Lower leg skin (tissue), 4 donors: ENCODE measurements around the gene TMSB15C. TPM values are rescaled to one million over a fixed set of nuclear protein-coding genes. Genes with fewer than 3 reads are reported as not detected.
A peak's percentile ranks its signal among the peaks of the same experiment; 100 is the strongest.
"Not testable (repeated sequence)": the region's sequence is repeated elsewhere in the genome, so short reads cannot be mapped to it uniquely, and the experiment has no call there.

ENCODE experiments used
- DNase-seq, 2 donors: peaks; one replicate each; pipeline ENCODE4 v3.0.0-alpha.2; 2019; ENCODE audit warnings: low spot score in 2 of 2
- H3K4me3 ChIP-seq: fragments of 200-600 bp; sonication (generic); 2 replicates; pipeline ENCODE4 v1.5.1; 2017; ENCODE audit warnings: mild to moderate bottlenecking, low read depth; ENCODE audit not compliant: poor library complexity, severe bottlenecking
- CTCF ChIP-seq, 3 donors: fragments of 450-650 bp; IDR thresholded peaks; one replicate each; pipeline ENCODE4 v1.5.1; 2016; ENCODE audit warnings: antibody characterized with exemption in 3 of 3, mild to moderate bottlenecking in 3 of 3, moderate library complexity in 2 of 3
- POLR2A ChIP-seq, 2 donors: fragments of 450-650 bp; IDR thresholded peaks; one replicate each; pipeline ENCODE4 v1.6.1; 2016 to 2017; ENCODE audit warnings: antibody characterized with exemption in 2 of 2, mild to moderate bottlenecking in 1 of 2, moderate library complexity in 1 of 2
- WGBS, 2 donors: methylation state at CpG; one replicate each; pipeline ENCODE4 v1.1.5; 2018; 5-methylcytosine and 5-hydroxymethylcytosine counted together
- intact Hi-C: fragments of 100-400 bp; cut with DNase I; formaldehyde crosslinking; loops from one replicate; pipeline ENCODE4 v1.15.0; 2023; ENCODE audit warnings: low total_unique reads
- total RNA-seq, 4 donors: library from RNA; depleted of rRNA; stranded (reverse); fragments of >200 nt; gene quantifications; one replicate each; pipeline ENCODE4 v1.1.0, GENCODE V29; 2016

The TMSB15C gene
- 1 to 10 TPM in 1 of 4 donors, under 1 TPM in 3; 0.08 to 1.0 (median 0.62) TPM for total RNA-seq

GRCh38 chrX:104075778-104076445 is at the start of gene TMSB15C:
TMSB15C (minus strand) TSS chrX:104076236.
- DNase-seq, intact Hi-C loops: not testable (repeated sequence)
- WGBS, 2 donors, result no CpG with 5 or more reads among the region's 46 CpGs

GRCh38 chrX:104122829-104123228 is 46.8 kb upstream of the TMSB15C start:
- 76 to 84% methylated on average over 5 of the region's 5 CpGs for WGBS, 2 donors
- intact Hi-C loops, result no loop called here
- no peak for DNase-seq
- H3K4me3 ChIP-seq, result no peak overlapping the region
- no peak for TF ChIP-seq POLR2A (IDR thresholded peaks at IDR 0.05)
- TF ChIP-seq CTCF (IDR thresholded peaks at IDR 0.05), result no peak

More at GRCh38 chrX:104075778-104076445, at the start of gene TMSB15C:
- H3K4me3 ChIP-seq, result not testable (repeated sequence)

GRCh38 chrX:104118765-104119164 is 42.7 kb upstream of the TMSB15C start:
- no peak for TF ChIP-seq POLR2A (IDR thresholded peaks at IDR 0.05)
- TF ChIP-seq CTCF (IDR thresholded peaks at IDR 0.05), result no peak
- intact Hi-C loops, result no loop called here
- H3K4me3 ChIP-seq, result no peak overlapping the region
- DNase-seq, result no peak
- WGBS, 2 donors, result 86 to 100% methylated on average over 1 of the region's 1 CpG

GRCh38 chrX:104117759-104118158 is 41.7 kb upstream of the TMSB15C start:
- no peak for DNase-seq
- no peak overlapping the region for H3K4me3 ChIP-seq
- no peak for TF ChIP-seq POLR2A (IDR thresholded peaks at IDR 0.05)
- TF ChIP-seq CTCF (IDR thresholded peaks at IDR 0.05), result no peak
- intact Hi-C loops, result no loop called here

- intact Hi-C loops, result no loop called here
- no peak overlapping the region for H3K4me3 ChIP-seq
- 4 to 28% methylated on average over 22 to 24 of the region's 24 CpGs for WGBS, 2 donors
- peak in 1 of 2 donors; percentile 15 for DNase-seq
- TF ChIP-seq CTCF (IDR thresholded peaks at IDR 0.05), result no peak
- TF ChIP-seq POLR2A (IDR thresholded peaks at IDR 0.05), result no peak
These were observed 37.4 kb upstream of the TMSB15C start for GRCh38 chrX:104113222-104113965.

- 2 to 17% methylated on average over 25 to 59 of the region's 67 CpGs for WGBS, 2 donors
- TF ChIP-seq POLR2A (IDR thresholded peaks at IDR 0.05) (no peak), CTCF (IDR thresholded peaks at IDR 0.05) (no peak)
- DNase-seq, result peak; percentile 13 to 87
- peak within 1 kb of the TSS; percentile 25 for H3K4me3 ChIP-seq
- intact Hi-C loops, result no loop called here
These were observed 36.4 kb upstream of the TMSB15C start, which contains the start of gene ZCCHC18 for GRCh38 chrX:104112326-104112951. ZCCHC18 (plus strand) TSS chrX:104112523; CDS start chrX:104114112, 1,589 bp downstream.

- DNase-seq, intact Hi-C loops, H3K4me3 ChIP-seq: not testable (repeated sequence)
- WGBS, 2 donors, result 59 to 80% methylated on average over 6 of the region's 6 CpGs
These were observed 34.6 kb upstream of the TMSB15C start for GRCh38 chrX:104110491-104111240.
